Sigmoid colon (tissue), 4 donors: ENCODE measurements around the gene EARS2.

Experiments used
- POLR2A ChIP-seq, 2 donors: fragments of 450-650 bp; IDR thresholded peaks; one replicate each; pipeline ENCODE4 v1.6.1; 2016; ENCODE audit warnings: antibody characterized with exemption in 2 of 2, mild to moderate bottlenecking in 2 of 2, moderate library complexity in 2 of 2
- POLR2AphosphoS5 ChIP-seq, 4 donors: sonication (generic); formaldehyde crosslinking; IDR thresholded peaks; one replicate each; pipeline ENCODE4 v1.6.1; 2017; ENCODE audit warnings: antibody characterized with exemption in 4 of 4

DNA sequence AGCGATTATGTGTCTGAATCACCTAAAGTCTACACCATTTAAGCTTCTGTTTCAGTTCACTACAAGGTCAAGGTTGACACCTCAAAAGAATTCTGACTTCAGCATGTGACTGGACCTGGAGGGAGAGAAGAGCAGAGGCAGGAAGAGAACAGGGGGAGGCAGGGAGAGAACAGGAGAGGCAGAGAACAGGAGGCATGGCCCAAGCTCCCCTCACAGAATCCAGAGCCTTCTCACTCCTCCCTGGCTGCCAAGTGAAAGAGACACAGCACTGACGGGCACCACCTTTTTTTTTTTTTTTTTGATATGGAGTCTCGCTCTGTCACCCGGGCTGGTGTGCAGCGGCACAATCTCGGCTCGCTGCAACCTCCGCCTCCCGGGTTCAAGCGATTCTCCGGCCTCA lies 58.3 kb downstream of the EARS2 start:
- no peak for TF ChIP-seq POLR2AphosphoS5 (IDR thresholded peaks at IDR 0.05)
- TF ChIP-seq POLR2A (IDR thresholded peaks at IDR 0.05), result no peak
